Measurements from ENCODE around the gene TYW5.

The TYW5 gene

GRCh38 chr2:199940373-199940772 lies 14.9 kb downstream of the TYW5 start:
- TF ChIP-seq CTCF (conservative IDR thresholded peaks at IDR 0.05; ENCODE audit: low read depth), result no peak
- CTCF ChIA-PET, result interaction anchor here (0.6 to 1.7 kb wide), 8 partner anchors 9 to 348 kb away, joined by 3 to 19 read pairs (median 6); no protein-coding TSS in a partner anchor
- DNase-seq (ENCODE audit: low spot score), result no peak
- no peak overlapping the region for H3K27ac ChIP-seq
- POLR2A ChIA-PET (ENCODE audit: low non-redundant PET), result no interaction called here

DNA sequence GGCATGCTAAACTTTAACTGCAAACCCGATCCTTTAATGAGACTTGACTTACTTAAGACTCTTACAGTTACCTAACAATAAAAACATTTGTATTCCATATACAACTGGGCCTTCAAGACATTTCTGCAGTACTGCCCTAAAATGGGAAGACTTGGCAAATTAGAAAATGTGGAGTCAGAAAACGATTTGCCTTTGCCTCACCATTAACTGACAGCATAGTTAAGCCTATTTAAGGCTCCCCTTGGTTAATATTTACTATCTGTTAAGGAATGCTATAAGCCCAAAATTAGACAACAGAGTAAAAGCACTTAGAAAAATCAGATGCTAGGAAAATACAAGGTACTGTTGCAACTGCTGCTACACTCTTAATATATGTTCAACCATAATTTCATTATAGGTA lies 18.7 kb downstream of the TYW5 start:
- ChIA-PET POLR2A (ENCODE audit: low non-redundant PET) (no interaction called here), CTCF (no interaction called here)
- no peak for DNase-seq (ENCODE audit: low spot score)
- TF ChIP-seq CTCF (conservative IDR thresholded peaks at IDR 0.05; ENCODE audit: low read depth), result no peak
- H3K27ac ChIP-seq, result no peak overlapping the region

DNA sequence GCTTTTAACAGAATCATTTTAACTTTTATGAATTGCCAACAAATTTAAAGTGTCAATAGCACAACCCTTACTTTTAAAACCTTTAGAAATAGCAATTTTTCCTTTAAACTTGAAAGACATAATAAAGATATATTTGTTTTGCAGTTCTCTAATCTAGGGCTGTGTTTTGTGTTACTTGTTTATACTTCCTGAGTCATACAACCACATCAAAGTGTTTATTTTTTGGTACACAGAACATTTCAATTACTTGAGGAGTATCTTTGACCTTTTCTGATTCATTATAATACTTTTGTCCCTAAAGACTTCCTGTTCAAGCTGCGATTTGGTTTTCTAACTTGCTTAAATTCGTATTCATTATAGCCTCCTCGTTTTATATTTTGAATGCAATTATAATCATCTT lies 21.8 kb downstream of the TYW5 start:
- DNase-seq (ENCODE audit: low spot score), result no peak
- no peak for TF ChIP-seq CTCF (conservative IDR thresholded peaks at IDR 0.05; ENCODE audit: low read depth)
- ChIA-PET CTCF (interaction anchor here (0.6 to 0.7 kb wide), 2 partner anchors 374 to 1058 kb away, joined by 3 read pairs; no protein-coding TSS in a partner anchor), POLR2A (ENCODE audit: low non-redundant PET) (no interaction called here)
- no peak overlapping the region for H3K27ac ChIP-seq

DNA sequence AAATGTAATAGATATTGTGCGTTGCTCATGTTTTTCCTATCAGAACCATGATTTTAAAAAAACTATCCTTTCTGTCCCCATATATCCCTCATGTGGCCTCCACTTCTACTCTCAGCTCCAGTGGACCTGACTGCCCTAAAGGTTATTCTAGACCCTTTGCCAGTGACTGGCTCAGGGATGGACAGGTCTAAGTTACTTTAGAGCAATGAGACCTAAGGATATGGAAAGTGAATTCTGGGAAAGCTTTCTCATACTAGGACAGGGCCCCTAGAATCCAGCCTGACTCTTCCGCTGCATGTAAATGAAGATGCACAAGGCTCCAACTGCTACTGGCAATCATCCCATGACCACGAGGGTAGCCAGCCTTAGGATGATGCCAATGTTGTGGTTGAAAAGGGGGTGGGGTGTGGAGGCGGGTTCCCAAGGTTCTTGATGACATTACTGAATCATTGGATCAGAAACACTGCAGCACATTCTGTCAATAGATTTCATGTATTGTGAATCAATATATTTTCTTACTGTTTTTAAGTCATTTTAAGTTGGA lies 22.9 kb downstream of the TYW5 start:
- TF ChIP-seq CTCF (conservative IDR thresholded peaks at IDR 0.05; ENCODE audit: low read depth), result no peak
- CTCF ChIA-PET, result no interaction called here
- POLR2A ChIA-PET (ENCODE audit: low non-redundant PET), result no interaction called here
- no peak for DNase-seq (ENCODE audit: low spot score)
- H3K27ac ChIP-seq, result no peak overlapping the region

DNA sequence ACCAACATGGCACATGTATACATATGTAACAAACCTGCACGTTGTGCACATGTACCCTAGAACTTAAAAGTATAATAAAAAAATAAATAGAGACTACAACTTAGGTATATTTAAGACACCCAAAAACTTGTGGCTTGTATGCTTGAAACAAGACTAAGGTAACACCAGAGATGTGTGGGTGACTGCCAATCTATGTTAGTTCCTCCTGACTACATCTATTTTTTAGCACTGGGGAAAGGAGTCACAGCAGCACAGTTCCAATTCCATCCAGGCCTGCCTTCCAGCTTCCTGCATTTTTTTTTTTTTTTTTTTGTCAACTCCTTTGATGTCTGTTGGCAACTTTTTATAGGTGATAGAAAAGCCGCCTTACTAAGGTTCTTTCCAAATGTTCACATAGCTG lies 26.0 kb downstream of the TYW5 start:
- no peak overlapping the region for H3K27ac ChIP-seq
- no peak for TF ChIP-seq CTCF (conservative IDR thresholded peaks at IDR 0.05; ENCODE audit: low read depth)
- POLR2A ChIA-PET (ENCODE audit: low non-redundant PET), result no interaction called here
- CTCF ChIA-PET, result interaction anchor here (0.7 kb wide), 1 partner anchor 36 kb away, joined by 6 read pairs; no protein-coding TSS in a partner anchor
- no peak for DNase-seq (ENCODE audit: low spot score)

GRCh38 chr2:199928626-199929025 lies 26.7 kb downstream of the TYW5 start:
- ChIA-PET POLR2A (ENCODE audit: low non-redundant PET) (no interaction called here), CTCF (no interaction called here)
- H3K27ac ChIP-seq, result no peak overlapping the region
- no peak for DNase-seq (ENCODE audit: low spot score)
- TF ChIP-seq CTCF (conservative IDR thresholded peaks at IDR 0.05; ENCODE audit: low read depth), result no peak

Data from RWPE1 (cell line).